ENCODE data around the gene SLC38A6.

GRCh38 chr14:61019537-61019936 is 38.5 kb downstream of the SLC38A6 start:
- no peak for TF ChIP-seq CTCF (conservative IDR thresholded peaks at IDR 0.05; ENCODE audit: low read depth in 2 of 2)
- TF ChIP-seq EZH2 (IDR thresholded peaks at IDR 0.05; ENCODE audit: low read depth, unreplicated experiment) = no peak
- no peak for TF ChIP-seq POLR2AphosphoS5 (IDR thresholded peaks at IDR 0.05; ENCODE audit: low read depth)
- TF ChIP-seq REST (IDR thresholded peaks at IDR 0.05; ENCODE audit: unreplicated experiment) = no peak
- no peak for TF ChIP-seq CREB1 (CRISPR knock-in tag; IDR thresholded peaks at IDR 0.05; ENCODE audit: low read depth)
- no peak for TF ChIP-seq EZH2phosphoT487 (IDR thresholded peaks at IDR 0.05; ENCODE audit: unreplicated experiment)
- no peak for TF ChIP-seq NANOG (IDR thresholded peaks at IDR 0.05; ENCODE audit: borderline replicate concordance)
